GM23338 (cell line): Measurements from ENCODE around the gene NDUFB11. TPM values are rescaled to one million over a fixed set of nuclear protein-coding genes. Genes with fewer than 3 reads are reported as not detected.

ENCODE experiments used
- ATAC-seq: fragments of 200-7000 bp; cut with Tn5 transposase; 3 replicates; pipeline ENCODE4 v1.9.1; 2020
- DNase-seq: peaks from one replicate; pipeline ENCODE4 v3.0.0-alpha.2; 2015; ENCODE audit warnings: low spot score
- H2AFZ ChIP-seq: fragments of 200-600 bp; sonication (generic); 2 replicates; pipeline ENCODE4 v1.8.0; 2016; ENCODE audit warnings: antibody characterized with exemption, mild to moderate bottlenecking, moderate library complexity
- H3F3A ChIP-seq: fragments of 200-600 bp; sonication (generic); replicated peaks from 2 replicates; pipeline ENCODE4 v1.8.0; 2017; ENCODE audit warnings: antibody characterized with exemption, mixed run types, low read depth
- H3K27ac ChIP-seq: fragments of 200-600 bp; sonication (generic); 2 replicates; pipeline ENCODE4 v1.6.1; 2016; ENCODE audit warnings: low read depth
- H3K27me3 ChIP-seq: fragments of 200-600 bp; sonication (generic); 2 replicates; pipeline ENCODE4 v1.8.0; 2016; ENCODE audit warnings: mild to moderate bottlenecking, mixed run types, moderate library complexity; ENCODE audit not compliant: insufficient read depth
- H3K36me3 ChIP-seq: fragments of 200-600 bp; sonication (generic); 2 replicates; pipeline ENCODE4 v1.8.0; 2016; ENCODE audit warnings: mild to moderate bottlenecking; ENCODE audit not compliant: insufficient read depth
- H3K4me1 ChIP-seq: fragments of 200-600 bp; sonication (generic); 2 replicates; pipeline ENCODE4 v1.8.0; 2016; ENCODE audit warnings: mild to moderate bottlenecking, moderate library complexity; ENCODE audit not compliant: insufficient read depth
- H3K4me2 ChIP-seq: fragments of 200-600 bp; sonication (generic); 2 replicates; pipeline ENCODE4 v1.7.1; 2017; ENCODE audit warnings: mixed run types
- H3K4me3 ChIP-seq: fragments of 200-600 bp; sonication (generic); 2 replicates; pipeline ENCODE4 v1.6.1; 2016; ENCODE audit warnings: mixed run types
- H3K79me2 ChIP-seq: fragments of 200-600 bp; sonication (generic); replicated peaks from 2 replicates; pipeline ENCODE4 v1.8.0; 2017; ENCODE audit warnings: mild to moderate bottlenecking; ENCODE audit not compliant: insufficient read depth
- H3K9me2 ChIP-seq: fragments of 200-600 bp; sonication (generic); 2 replicates; pipeline ENCODE4 v1.8.0; 2017; ENCODE audit not compliant: insufficient read depth
- H4K20me1 ChIP-seq: fragments of 200-600 bp; sonication (generic); replicated peaks from 2 replicates; pipeline ENCODE4 v1.8.0; 2017; ENCODE audit warnings: mild to moderate bottlenecking; ENCODE audit not compliant: insufficient read depth
- H3K27ac Mint-ChIP-seq: 2 replicates; pipeline ENCODE4 v1.8.0; 2020; ENCODE audit warnings: inconsistent platforms, mild to moderate bottlenecking, moderate library complexity, mixed read lengths
- H3K27me3 Mint-ChIP-seq: 3 replicates; pipeline ENCODE4 v1.8.0; 2022; ENCODE audit warnings: low read depth, mild to moderate bottlenecking, moderate library complexity, mixed read lengths, inconsistent platforms; ENCODE audit not compliant: insufficient read depth, poor library complexity
- H3K36me3 Mint-ChIP-seq: 3 replicates; pipeline ENCODE4 v1.8.0; 2021; ENCODE audit warnings: low read depth, mild to moderate bottlenecking, inconsistent platforms, moderate library complexity, mixed read lengths
- H3K4me1 Mint-ChIP-seq: 3 replicates; pipeline ENCODE4 v1.8.0; 2020; ENCODE audit warnings: mild to moderate bottlenecking, inconsistent platforms, mixed read lengths
- H3K4me3 Mint-ChIP-seq: 3 replicates; pipeline ENCODE4 v1.8.0; 2021; ENCODE audit warnings: moderate library complexity, mild to moderate bottlenecking, inconsistent platforms, mixed read lengths
- H3K9me3 Mint-ChIP-seq: 3 replicates; pipeline ENCODE4 v1.8.0; 2020; ENCODE audit warnings: moderate library complexity, mild to moderate bottlenecking, inconsistent platforms, mixed read lengths
- CREB1 ChIP-seq: fragments of 250-450 bp; sonication (Bioruptor Pico); IDR thresholded peaks from 2 replicates; pipeline ENCODE4 v1.5.0; 2020; ENCODE audit warnings: low read depth, mild to moderate bottlenecking, moderate library complexity
- EZH2phosphoT487 ChIP-seq: fragments of 200-600 bp; sonication (generic); IDR thresholded peaks from one replicate; pipeline ENCODE4 v1.8.1; 2018; ENCODE audit warnings: antibody characterized with exemption; ENCODE audit not compliant: unreplicated experiment
- NANOG ChIP-seq: IDR thresholded peaks from 2 replicates; pipeline ENCODE4 v1.6.1; 2016; ENCODE audit warnings: antibody characterized with exemption, borderline replicate concordance
- POLR2AphosphoS5 ChIP-seq: IDR thresholded peaks from 2 replicates; pipeline ENCODE4 v1.6.1; 2016; ENCODE audit warnings: antibody characterized with exemption, low read depth
- REST ChIP-seq: IDR thresholded peaks from one replicate; pipeline ENCODE4 v1.6.1; 2018; ENCODE audit warnings: antibody characterized with exemption; ENCODE audit not compliant: unreplicated experiment
- ZNF114 ChIP-seq: fragments of 250-450 bp; sonication (Bioruptor Pico); IDR thresholded peaks from 2 replicates; pipeline ENCODE4 v1.5.0; 2020; ENCODE audit warnings: mild to moderate bottlenecking, moderate library complexity
- ZNF331 ChIP-seq: fragments of 250-450 bp; sonication (Bioruptor Pico); IDR thresholded peaks from 2 replicates; pipeline ENCODE4 v1.5.0; 2020; ENCODE audit warnings: low read depth, mild to moderate bottlenecking, moderate library complexity
- ZNF462 ChIP-seq: fragments of 250-450 bp; sonication (Bioruptor Pico); IDR thresholded peaks from 2 replicates; pipeline ENCODE4 v1.5.0; 2020; ENCODE audit warnings: mild to moderate bottlenecking, moderate library complexity
- polyA plus RNA-seq: library from polyadenylated mRNA; unstranded; fragments of >200 nt; fragmentation: Nextera tagmentation; extraction: Ambion mirVana; gene quantifications from 2 replicates; pipeline ENCODE4 v1.2.1, GENCODE V29; 2016
- total RNA-seq: library from RNA; depleted of rRNA; stranded (reverse); fragments of >200 nt; shearing (Covaris generic); gene quantifications from 2 replicates; pipeline ENCODE4 v1.2.3, GENCODE V29; 2014

The NDUFB11 gene
- total and polyA plus RNA-seq, 2 experiments from 2014 or later = 103 to 238 TPM

GRCh38 chrX:47133493-47133892 is 11.0 kb downstream of the NDUFB11 start (continued):
- TF ChIP-seq ZNF462 = no peak

- no peak overlapping the region for H3K27ac Mint-ChIP-seq
- no peak for ATAC-seq
- no peaks in the 10 kb centered on the region for H3K9me2 ChIP-seq
- H3K79me2 ChIP-seq = no peaks in the 10 kb centered on the region
- no peaks in the 10 kb centered on the region for H3F3A ChIP-seq
- no peaks in the 10 kb centered on the region for H3K27me3 ChIP-seq
- no peaks in the 10 kb centered on the region for H3K4me1 Mint-ChIP-seq
- H3K4me3 Mint-ChIP-seq = peak overlapping the region; percentile 97
- no peaks in the 10 kb centered on the region for H3K9me3 Mint-ChIP-seq
- H3K36me3 Mint-ChIP-seq = no peaks in the 10 kb centered on the region
- no peak overlapping the region for H3K27ac ChIP-seq
- H2AFZ ChIP-seq = no peak overlapping the region
- DNase-seq = peak; percentile 7
- H4K20me1 ChIP-seq = no peaks in the 10 kb centered on the region
- H3K4me3 ChIP-seq = peak overlapping the region; percentile 60
- H3K36me3 ChIP-seq = no peaks in the 10 kb centered on the region
- peak overlapping the region; percentile 74 for H3K4me2 ChIP-seq
- no peaks in the 10 kb centered on the region for H3K4me1 ChIP-seq
- no peaks in the 10 kb centered on the region for H3K27me3 Mint-ChIP-seq
- TF ChIP-seq CREB1 (CRISPR knock-in tag) (no peak), ZNF114 (CRISPR knock-in tag) (no peak), NANOG (no peak), EZH2phosphoT487 (no peak), POLR2AphosphoS5 (no peak), REST (no peak), ZNF331 (CRISPR knock-in tag) (no peak)
These were observed 14.6 kb downstream of the NDUFB11 start for GRCh38 chrX:47129899-47130358.
